Measurements from ENCODE around the gene ERBB2. TPM values are rescaled to one million over a fixed set of nuclear protein-coding genes. Genes with fewer than 3 reads are reported as not detected.
"Not testable (repeated sequence)": the region's sequence is repeated elsewhere in the genome, so short reads cannot be mapped to it uniquely, and the experiment has no call there.

The ERBB2 gene
- total RNA-seq, 1 donor from 2014 or later = 86.0 TPM

- TF ChIP-seq, protein P1, sequence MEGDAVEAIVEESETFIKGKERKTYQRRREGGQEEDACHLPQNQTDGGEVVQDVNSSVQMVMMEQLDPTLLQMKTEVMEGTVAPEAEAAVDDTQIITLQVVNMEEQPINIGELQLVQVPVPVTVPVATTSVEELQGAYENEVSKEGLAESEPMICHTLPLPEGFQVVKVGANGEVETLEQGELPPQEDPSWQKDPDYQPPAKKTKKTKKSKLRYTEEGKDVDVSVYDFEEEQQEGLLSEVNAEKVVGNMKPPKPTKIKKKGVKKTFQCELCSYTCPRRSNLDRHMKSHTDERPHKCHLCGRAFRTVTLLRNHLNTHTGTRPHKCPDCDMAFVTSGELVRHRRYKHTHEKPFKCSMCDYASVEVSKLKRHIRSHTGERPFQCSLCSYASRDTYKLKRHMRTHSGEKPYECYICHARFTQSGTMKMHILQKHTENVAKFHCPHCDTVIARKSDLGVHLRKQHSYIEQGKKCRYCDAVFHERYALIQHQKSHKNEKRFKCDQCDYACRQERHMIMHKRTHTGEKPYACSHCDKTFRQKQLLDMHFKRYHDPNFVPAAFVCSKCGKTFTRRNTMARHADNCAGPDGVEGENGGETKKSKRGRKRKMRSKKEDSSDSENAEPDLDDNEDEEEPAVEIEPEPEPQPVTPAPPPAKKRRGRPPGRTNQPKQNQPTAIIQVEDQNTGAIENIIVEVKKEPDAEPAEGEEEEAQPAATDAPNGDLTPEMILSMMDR (IDR thresholded peaks at IDR 0.05) = no peak
- H3K4me1 Mint-ChIP-seq (ENCODE audit: low read depth) = no peaks in the 10 kb centered on the region
- no peaks in the 10 kb centered on the region for H3K9me3 Mint-ChIP-seq (ENCODE audit: low read depth)
- no peak overlapping the region for H3K27ac Mint-ChIP-seq (ENCODE audit: unreplicated experiment)
- H3K4me3 Mint-ChIP-seq (ENCODE audit: unreplicated experiment) = no peak overlapping the region
- DNase-seq (ENCODE audit: low spot score) = no peak
- H3K36me3 Mint-ChIP-seq (ENCODE audit: low read depth) = peaks cover 27% of the 10 kb centered on the region
- no peaks in the 10 kb centered on the region for H3K27me3 Mint-ChIP-seq (ENCODE audit: low read depth)
Observed at GRCh38 chr17:39719563-39720355, 19.9 kb downstream of the ERBB2 start.

DNA sequence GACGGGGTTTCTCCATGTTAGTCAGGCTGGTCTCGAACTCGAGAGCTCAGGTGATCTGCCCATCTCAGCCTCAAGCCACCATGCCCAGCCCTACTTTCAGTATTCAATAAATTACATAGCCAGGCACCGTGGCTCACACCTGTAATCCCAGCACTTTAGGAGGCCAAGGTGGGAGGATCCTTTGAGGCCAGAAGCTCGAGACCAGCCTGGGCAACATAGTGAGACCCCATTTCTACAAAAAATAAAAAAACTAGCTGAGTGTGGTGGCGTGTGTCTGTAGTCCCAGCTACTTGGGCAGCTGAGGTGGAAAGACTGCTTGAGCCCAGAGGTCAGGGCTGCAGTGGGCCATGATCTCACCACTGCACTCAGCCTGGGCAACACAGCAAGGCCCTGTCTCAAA, 22.2 kb downstream of the ERBB2 start:
- H3K27me3 Mint-ChIP-seq (ENCODE audit: low read depth) = no peaks in the 10 kb centered on the region
- DNase-seq (ENCODE audit: low spot score) = no peak
- TF ChIP-seq, protein P1 (IDR thresholded peaks at IDR 0.05) = no peak
- H3K36me3 Mint-ChIP-seq (ENCODE audit: low read depth) = peaks cover 35% of the 10 kb centered on the region
- H3K27ac Mint-ChIP-seq (ENCODE audit: unreplicated experiment) = no peak overlapping the region
- no peaks in the 10 kb centered on the region for H3K4me1 Mint-ChIP-seq (ENCODE audit: low read depth)
- no peaks in the 10 kb centered on the region for H3K9me3 Mint-ChIP-seq (ENCODE audit: low read depth)
- no peak overlapping the region for H3K4me3 Mint-ChIP-seq (ENCODE audit: unreplicated experiment)

DNA sequence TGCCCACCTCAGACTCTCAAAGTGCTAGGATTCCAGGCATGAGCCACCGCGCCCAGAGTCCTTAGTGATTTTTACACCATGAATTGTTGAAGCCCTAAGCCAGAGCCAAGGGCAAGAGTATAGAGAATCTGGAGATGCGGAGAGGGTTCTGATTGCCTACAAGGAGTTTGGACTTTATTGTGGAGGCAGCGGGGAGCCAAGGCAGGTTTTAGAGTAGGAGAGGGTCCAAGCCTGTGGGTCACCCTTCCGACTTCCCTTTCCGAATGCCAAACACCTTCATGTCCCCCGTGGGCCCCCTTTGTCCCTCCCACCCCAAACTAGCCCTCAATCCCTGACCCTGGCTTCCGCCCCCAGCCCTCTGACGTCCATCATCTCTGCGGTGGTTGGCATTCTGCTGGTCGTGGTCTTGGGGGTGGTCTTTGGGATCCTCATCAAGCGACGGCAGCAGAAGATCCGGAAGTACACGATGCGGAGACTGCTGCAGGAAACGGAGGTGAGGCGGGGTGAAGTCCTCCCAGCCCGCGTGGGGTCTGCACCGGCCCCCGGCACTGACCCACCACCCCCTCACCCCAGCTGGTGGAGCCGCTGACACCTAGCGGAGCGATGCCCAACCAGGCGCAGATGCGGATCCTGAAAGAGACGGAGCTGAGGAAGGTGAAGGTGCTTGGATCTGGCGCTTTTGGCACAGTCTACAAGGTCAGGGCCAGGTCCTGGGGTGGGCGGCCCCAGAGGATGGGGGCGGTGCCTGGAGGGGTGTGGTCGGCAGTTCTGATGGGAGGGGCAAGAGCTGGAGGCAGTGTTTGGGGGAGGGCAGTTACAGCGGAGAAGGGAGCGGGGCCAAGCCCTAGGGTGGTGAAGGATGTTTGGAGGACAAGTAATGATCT, 23.3 kb downstream of the ERBB2 start:
- Mint-ChIP-seq H3K9me3 (ENCODE audit: low read depth) (no peaks in the 10 kb centered on the region), H3K4me3 (ENCODE audit: unreplicated experiment) (no peak overlapping the region), H3K27ac (ENCODE audit: unreplicated experiment) (no peak overlapping the region), H3K36me3 (ENCODE audit: low read depth) (peaks cover 30% of the 10 kb centered on the region), H3K27me3 (ENCODE audit: low read depth) (no peaks in the 10 kb centered on the region), H3K4me1 (ENCODE audit: low read depth) (no peaks in the 10 kb centered on the region)
- DNase-seq (ENCODE audit: low spot score) = no peak
- TF ChIP-seq, protein P1 (IDR thresholded peaks at IDR 0.05) = no peak

DNA sequence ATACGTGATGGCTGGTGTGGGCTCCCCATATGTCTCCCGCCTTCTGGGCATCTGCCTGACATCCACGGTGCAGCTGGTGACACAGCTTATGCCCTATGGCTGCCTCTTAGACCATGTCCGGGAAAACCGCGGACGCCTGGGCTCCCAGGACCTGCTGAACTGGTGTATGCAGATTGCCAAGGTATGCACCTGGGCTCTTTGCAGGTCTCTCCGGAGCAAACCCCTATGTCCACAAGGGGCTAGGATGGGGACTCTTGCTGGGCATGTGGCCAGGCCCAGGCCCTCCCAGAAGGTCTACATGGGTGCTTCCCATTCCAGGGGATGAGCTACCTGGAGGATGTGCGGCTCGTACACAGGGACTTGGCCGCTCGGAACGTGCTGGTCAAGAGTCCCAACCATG, 24.9 kb downstream of the ERBB2 start:
- no peak overlapping the region for H3K4me3 Mint-ChIP-seq (ENCODE audit: unreplicated experiment)
- H3K4me1 Mint-ChIP-seq (ENCODE audit: low read depth) = peaks cover 9% of the 10 kb centered on the region
- DNase-seq (ENCODE audit: low spot score) = no peak
- H3K9me3 Mint-ChIP-seq (ENCODE audit: low read depth) = no peaks in the 10 kb centered on the region
- no peaks in the 10 kb centered on the region for H3K27me3 Mint-ChIP-seq (ENCODE audit: low read depth)
- peaks cover 25% of the 10 kb centered on the region for H3K36me3 Mint-ChIP-seq (ENCODE audit: low read depth)
- TF ChIP-seq, protein P1 (IDR thresholded peaks at IDR 0.05) = no peak
- H3K27ac Mint-ChIP-seq (ENCODE audit: unreplicated experiment) = no peak overlapping the region

DNA sequence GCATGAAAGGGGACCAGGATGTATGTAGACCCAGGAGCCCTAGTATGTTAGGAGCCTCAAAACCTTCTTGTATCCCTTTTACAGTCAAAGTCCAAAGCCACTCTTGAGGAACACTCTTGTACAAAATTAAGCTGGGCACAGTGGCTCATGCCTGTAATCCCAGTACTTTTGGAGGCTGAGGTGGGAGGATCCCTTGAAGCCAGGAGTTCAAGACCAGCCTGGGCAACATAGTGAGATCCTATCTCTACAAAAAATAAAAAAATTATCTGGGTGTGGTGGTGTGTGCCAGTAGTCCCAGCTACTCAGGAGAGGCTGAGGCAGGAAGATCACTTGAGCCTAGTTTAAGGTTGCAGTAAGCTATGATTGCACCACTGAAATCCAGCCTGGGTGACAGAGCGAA, 26.1 kb downstream of the ERBB2 start:
- Mint-ChIP-seq H3K36me3 (ENCODE audit: low read depth) (peaks cover 20% of the 10 kb centered on the region), H3K4me1 (ENCODE audit: low read depth) (peaks cover 11% of the 10 kb centered on the region)
- H3K4me3 Mint-ChIP-seq (ENCODE audit: unreplicated experiment); DNase-seq (ENCODE audit: low spot score); H3K27ac Mint-ChIP-seq (ENCODE audit: unreplicated experiment); H3K9me3 Mint-ChIP-seq (ENCODE audit: low read depth); H3K27me3 Mint-ChIP-seq (ENCODE audit: low read depth): not testable (repeated sequence)
